ENCODE results near the gene MACF1. TPM values are rescaled to one million over a fixed set of nuclear protein-coding genes. Genes with fewer than 3 reads are reported as not detected.

The MACF1 gene
- total RNA-seq, 2 donors from 2014 or later, result 355 to 400 TPM

DNA sequence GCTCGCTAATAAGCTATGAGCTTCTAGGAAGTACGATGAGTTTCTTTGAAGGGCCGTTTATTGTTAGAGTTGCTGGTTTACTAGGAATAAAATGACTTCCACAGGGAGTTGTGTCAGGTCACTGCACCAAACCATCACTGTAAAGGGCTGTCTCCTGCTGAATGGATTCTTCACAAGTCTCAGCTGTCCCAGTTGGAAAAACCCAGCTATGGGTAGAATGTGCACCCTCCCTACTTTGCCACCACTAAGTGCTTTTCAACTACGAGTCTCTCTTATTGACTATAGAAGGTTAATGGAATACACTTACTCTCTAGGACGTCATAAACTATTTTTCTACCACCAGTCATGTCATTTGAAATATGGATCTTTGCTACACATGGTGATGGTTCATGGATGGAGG lies 192.2 kb downstream of the MACF1 start:
- Mint-ChIP-seq H3K36me3 (peaks cover 0 to 23% of the 10 kb centered on the region in 2 donors), H3K9me3 (no peaks in the 10 kb centered on the region), H3K27ac (no peak overlapping the region)
- ATAC-seq (no peak), DNase-seq (ENCODE audit: low spot score in 2 of 2) (no peak)

DNA sequence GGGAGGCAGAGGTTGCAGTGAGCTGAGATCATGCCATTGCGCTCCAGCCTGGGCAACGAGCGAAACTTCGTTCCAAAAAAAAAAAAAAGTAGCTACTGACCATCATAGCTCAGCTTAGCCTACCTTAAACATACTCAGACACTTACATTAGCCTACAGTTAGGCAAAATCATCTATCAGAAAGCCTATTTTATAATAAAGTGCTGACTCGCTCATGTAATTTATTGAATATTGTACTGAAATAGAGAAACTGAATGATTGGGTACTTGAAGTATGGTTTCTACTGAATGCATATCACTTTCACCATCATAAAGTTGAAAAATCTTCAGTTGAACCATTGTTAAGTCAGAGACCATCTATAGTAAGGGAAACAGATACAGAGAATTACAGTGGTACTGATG lies 193.0 kb downstream of the MACF1 start:
- ATAC-seq, result no peak
- H3K27ac Mint-ChIP-seq, result peak overlapping the region in 1 of 2 donors; percentile 82
- H3K36me3 Mint-ChIP-seq, result peaks cover 0 to 18% of the 10 kb centered on the region in 2 donors
- H3K9me3 Mint-ChIP-seq, result peaks cover 0 to under 1% of the 10 kb centered on the region in 2 donors
- no peak for DNase-seq (ENCODE audit: low spot score in 2 of 2)

DNA sequence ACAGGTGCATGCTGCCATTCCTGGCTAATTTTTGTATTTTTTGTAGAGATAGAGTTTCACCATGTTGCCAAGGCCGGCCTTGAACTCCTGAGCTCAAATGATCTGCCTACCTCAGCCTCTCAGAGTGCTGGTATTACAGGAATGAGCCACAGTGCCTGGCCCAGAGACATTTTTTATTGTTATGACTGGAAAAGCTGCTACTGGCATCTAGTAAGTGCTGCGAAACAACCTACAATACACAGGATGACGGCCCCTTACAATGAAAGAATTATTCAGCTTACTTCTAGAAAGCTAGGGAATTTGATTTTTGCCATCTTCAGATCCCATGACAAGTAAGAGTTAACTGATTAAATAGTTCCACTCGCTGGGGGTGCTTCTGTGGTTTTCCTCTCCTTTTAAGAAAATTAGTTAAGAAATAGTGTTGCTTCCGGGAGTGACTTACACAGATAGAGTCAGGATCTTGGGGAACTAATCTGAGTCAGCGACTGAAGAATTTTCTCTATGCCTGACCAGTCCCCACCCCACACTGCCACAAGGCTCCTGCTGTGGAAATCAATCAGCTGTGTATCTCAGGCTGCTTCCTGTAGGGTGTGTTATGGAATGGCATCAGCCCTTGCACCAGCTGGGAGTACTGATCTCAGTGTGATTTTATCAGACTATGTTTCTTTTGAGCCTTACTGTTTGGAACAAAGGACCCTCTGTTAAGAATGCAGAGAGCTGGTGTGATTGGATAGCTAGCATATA lies 194.0 kb downstream of the MACF1 start:
- peaks cover 0 to 15% of the 10 kb centered on the region in 2 donors for H3K36me3 Mint-ChIP-seq
- ATAC-seq, result peak; percentile 80 to 93

DNA sequence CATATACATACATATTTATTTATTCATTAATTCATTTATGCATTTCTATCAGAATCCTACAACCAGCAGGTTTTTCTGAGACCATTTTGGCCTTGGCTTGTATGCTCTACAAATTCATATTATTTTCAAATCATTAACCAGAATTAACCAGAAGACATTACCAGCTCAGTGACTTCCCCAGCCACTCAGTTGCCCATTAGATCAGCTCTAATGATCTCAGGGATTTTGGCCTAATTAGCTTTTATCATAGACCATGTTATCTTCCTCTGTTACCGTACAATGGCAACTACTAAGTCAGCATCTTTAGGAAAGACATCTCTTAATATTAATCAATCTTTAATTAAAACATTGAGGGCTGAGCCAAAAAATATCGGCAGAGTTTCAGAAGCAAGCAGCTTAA lies 196.6 kb downstream of the MACF1 start:
- peaks cover 0 to 5% of the 10 kb centered on the region in 2 donors for H3K9me3 Mint-ChIP-seq
- ATAC-seq, result no peak
- peaks cover 0 to 6% of the 10 kb centered on the region in 2 donors for H3K36me3 Mint-ChIP-seq
- DNase-seq (ENCODE audit: low spot score in 2 of 2), result no peak
- H3K27ac Mint-ChIP-seq, result no peak overlapping the region

More for the DNA sequence above, 194.0 kb downstream of the MACF1 start:
- Mint-ChIP-seq H3K9me3 (peaks cover 0 to 5% of the 10 kb centered on the region in 2 donors), H3K27ac (peak overlapping the region; percentile 82 to 92)
- peak; percentile 30 to 63 for DNase-seq (ENCODE audit: low spot score in 2 of 2)

DNA sequence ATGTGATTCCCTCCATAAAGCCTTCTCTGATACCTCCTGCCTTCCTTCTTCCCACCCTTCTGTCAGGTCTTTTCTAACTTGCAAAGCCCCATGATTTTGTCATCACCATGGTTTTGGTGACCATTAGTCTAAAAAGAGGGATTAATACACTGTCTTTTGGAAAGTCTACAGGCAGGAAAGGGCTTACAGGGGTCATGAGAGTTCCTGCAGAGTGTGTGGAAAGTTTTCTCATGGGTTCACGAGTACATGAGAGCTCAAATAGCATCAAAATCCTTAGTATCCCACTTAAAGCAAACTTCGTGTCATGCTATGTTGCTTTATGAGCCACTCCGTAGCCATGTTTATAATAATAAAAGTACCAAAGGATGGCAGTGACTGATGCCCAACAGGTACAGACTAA lies 200.4 kb downstream of the MACF1 start:
- Mint-ChIP-seq H3K27ac (no peak overlapping the region), H3K9me3 (peaks cover 0 to 5% of the 10 kb centered on the region in 2 donors), H3K36me3 (peaks cover 0 to 6% of the 10 kb centered on the region in 2 donors)
- no peak for DNase-seq (ENCODE audit: low spot score in 2 of 2)
- ATAC-seq, result no peak

DNA sequence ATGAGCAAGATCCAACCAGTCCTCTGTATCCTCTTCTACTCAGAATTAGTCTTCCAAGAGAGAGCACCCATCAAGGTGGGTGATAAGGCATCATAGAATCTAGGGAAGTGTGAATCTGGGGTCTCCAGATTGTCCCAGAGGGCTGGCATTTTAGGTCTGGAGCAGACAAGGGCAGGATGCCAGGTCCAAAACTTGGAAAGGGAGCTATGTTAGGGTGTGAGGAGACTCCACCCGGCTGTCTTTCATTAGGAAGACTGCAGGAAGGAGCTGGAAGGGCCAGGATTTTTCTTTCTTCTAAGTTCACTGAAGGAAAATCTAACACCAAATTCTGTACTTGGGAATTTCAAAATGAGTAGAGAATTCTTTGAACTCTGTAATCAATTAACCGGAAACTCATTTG lies 200.9 kb downstream of the MACF1 start:
- no peak for ATAC-seq
- Mint-ChIP-seq H3K27ac (peak overlapping the region in 1 of 2 donors; percentile 55), H3K36me3 (peaks cover 0 to 6% of the 10 kb centered on the region in 2 donors), H3K9me3 (peaks cover 0 to 5% of the 10 kb centered on the region in 2 donors)
- no peak for DNase-seq (ENCODE audit: low spot score in 2 of 2)

DNA sequence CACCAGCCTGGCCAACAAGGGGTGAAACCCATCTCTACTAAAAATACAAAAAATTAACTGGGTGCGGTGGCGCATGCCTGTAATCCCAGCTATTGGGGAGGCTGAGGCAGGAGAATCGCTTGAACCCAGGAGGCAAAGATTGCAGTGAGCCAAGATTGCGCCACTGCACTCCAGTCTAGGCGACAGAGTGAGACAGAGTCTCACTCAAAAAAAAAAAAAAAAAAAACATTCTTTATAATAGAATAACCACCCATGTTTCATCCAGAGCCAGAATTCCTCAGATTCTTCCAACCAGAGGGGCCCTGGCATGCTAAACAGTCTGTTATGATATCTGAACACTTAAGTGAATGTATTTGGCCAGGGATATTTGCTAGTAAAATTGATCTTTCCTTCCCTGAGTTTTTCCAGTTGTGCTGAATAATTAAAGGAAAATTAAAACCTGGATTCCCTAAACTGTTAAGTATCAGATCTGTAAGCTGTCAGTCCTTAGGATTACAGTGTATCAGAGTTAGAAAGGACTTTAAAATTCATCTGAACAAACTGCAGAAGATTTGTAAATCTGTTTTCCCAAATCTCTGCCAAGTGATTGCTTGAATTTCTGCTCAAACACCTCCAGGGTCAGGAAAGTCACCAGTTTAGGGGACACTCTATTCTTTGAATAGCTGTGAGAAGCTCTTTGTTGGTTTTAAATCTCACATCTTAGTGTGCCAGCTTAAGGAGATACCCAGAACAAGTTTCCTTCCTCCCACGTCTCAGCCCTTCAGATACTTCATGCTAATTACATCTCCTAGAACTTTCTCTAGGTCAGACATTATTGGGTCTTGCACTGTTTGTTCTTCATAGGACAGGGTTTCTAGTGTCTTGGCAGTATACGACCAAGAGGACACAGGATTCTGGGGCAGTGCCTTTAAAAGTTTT lies 202.3 kb downstream of the MACF1 start:
- no peak for ATAC-seq
- Mint-ChIP-seq H3K9me3 (peaks cover 0 to 5% of the 10 kb centered on the region in 2 donors), H3K27ac (no peak overlapping the region), H3K36me3 (peaks cover 0 to 6% of the 10 kb centered on the region in 2 donors)
- DNase-seq (ENCODE audit: low spot score in 2 of 2), result no peak

DNA sequence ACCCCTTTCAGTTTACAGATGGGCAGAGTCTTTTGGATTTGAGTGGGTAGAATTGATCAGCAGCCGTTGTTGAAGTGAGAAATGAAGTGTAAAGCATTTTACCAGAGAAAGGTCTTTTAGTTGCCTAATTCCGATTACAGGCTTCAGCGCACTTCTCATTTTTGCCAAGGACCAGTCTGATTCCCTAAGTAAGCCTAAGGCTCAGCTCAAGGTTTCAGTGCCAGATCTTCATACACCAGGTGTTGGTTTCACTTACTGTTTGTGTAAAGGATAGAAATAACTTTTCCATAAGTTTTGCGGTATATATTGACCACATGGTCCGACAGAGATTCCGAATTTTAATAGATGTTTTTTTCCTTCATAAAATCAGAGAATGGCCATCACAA lies 203.0 kb downstream of the MACF1 start:
- ATAC-seq (no peak), DNase-seq (ENCODE audit: low spot score in 2 of 2) (no peak)
- H3K27ac Mint-ChIP-seq, result peak overlapping the region in 1 of 2 donors; percentile 33
- H3K36me3 Mint-ChIP-seq, result peaks cover 0 to 5% of the 10 kb centered on the region in 2 donors
- peaks cover 0 to 4% of the 10 kb centered on the region in 2 donors for H3K9me3 Mint-ChIP-seq

DNA sequence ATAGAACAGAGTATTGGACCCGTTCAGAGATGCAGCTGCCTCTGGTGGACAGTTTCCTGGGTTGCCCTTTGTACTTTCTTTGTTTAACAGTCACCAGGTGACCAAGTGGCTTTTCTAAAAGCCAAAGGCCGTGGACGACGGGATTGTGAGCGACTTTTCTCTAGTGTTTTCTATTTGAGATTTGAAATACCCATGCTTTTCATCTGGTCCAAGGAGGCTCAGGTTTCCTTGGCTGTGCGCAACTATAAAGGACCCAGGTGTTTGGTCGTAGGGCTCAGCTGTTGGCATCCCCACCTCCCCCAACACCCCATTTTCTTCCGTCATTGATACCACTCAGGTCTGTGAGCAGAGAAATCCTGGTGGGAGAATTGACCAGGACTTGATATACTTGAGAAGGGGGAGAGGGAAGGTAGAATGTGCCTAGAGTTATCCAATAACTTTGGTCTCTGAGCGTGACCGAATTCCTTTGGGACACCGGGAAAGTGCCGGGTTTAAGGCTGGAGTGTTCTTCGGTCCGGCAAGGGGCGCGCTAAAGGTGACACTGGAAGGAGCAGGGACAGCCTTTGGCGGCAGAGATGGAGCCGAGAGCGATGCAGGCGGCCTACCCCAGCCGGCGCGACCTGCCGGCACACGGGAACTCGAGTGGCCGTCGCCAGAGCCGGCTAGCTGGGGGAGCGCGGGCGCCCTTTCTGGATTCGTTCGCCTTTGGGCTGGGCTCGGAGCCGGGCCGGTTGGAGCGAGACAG lies 203.6 kb downstream of the MACF1 start:
- Mint-ChIP-seq H3K27ac (peak overlapping the region; percentile 49 to 87), H3K9me3 (no peaks in the 10 kb centered on the region)
- DNase-seq (ENCODE audit: low spot score in 2 of 2), result no peak

DNA sequence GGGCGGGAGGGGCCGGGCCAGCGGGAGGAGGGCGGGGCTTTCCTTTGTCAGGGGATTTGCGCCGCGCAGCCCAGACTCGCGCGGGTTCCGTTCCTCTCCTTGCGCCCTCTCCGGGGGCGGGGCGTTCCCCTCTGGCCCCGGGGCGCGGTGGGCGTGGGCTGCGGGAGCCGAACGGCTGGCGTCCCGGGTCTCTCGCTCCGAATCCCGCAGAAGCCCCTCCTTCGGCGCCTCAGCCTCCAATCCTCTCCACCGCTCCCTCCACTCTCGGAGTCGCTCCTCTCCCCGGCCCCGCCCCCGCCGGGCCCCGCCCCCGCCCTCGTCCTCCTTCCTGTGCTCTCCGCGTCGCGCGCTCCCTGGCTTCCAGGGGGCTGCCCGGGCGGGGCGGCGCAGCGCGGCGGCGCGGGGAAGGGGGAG lies 204.2 kb downstream of the MACF1 start:
- no peaks in the 10 kb centered on the region for H3K36me3 Mint-ChIP-seq
- ATAC-seq (peak; percentile 81 to 83), DNase-seq (ENCODE audit: low spot score in 2 of 2) (peak; percentile 77 to 81)
- H3K27ac Mint-ChIP-seq, result no peak overlapping the region
- no peaks in the 10 kb centered on the region for H3K9me3 Mint-ChIP-seq

More for the DNA sequence above, 203.6 kb downstream of the MACF1 start:
- ATAC-seq, result no peak
- H3K36me3 Mint-ChIP-seq, result no peaks in the 10 kb centered on the region

DNA sequence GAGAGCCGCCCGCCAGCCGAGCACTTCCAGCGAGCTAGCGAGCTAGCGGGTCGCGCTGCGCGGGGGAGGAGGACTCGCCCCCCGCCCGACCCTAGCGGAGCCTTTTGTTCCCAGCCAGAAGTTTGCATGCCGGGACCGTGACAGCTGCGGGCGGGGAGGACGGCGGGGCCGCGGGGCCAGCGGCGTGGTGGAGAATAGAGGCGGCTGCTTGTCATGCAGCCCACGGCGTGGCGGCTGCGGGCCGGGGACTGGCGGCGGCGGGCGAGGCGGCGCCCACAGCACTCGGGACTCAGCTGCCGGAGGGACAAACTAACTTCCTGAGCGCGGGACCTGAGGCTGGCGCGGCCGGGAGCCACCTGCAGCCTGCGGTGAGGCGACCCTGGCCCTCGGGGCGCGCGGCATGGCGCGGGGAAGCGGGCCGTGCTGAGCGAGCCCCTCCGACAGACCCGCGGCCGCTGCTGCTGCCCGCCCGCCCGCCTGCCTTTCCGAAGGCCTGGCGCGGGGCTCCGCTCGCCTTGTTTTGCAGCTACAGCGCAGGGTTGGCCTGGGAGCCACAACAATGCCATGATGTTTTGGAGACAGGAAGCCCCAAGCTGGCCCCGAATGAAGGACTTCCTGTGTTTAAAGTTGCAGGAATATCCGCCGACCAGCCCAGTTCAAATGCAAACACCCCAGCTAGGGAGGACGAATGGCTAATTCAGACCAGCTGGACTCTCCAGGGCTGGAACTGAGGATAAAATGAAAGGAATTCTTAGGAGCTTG lies 204.7 kb downstream of the MACF1 start:
- Mint-ChIP-seq H3K36me3 (no peaks in the 10 kb centered on the region), H3K27ac (peak overlapping the region in 1 of 2 donors; percentile 79), H3K9me3 (no peaks in the 10 kb centered on the region)
- ATAC-seq (peak in 1 of 2 donors; percentile 45), DNase-seq (ENCODE audit: low spot score in 2 of 2) (peak in 1 of 2 donors; percentile 27)

DNA sequence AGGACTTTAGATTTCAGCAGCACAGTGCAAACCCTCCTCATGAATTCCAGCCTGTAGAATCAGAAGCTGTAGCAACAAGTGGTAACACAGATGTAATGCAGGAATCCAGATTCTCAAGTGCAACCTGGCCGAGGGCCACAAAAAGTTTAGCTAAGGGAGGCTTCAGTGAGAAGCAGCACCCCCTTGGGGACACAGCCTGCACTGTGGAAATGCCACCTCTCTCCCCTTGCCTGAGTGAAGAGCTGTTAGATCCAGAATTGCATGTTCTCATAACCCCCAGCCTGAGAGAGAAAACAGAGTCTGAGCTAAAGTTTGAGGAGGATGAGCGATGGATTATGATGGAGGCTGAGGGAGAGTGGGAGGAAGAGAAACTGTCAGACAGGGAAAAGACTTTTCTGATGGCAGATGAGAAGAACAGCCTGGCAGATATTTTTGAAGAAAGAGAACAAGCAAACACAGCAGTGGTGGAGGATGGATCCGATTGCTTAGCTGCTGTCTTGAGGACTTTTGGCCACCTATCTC lies 206.5 kb downstream of the MACF1 start:
- Mint-ChIP-seq H3K36me3 (no peaks in the 10 kb centered on the region), H3K27ac (peak overlapping the region in 1 of 2 donors; percentile 62), H3K9me3 (no peaks in the 10 kb centered on the region)
- ATAC-seq (peak in 1 of 2 donors; percentile 44), DNase-seq (ENCODE audit: low spot score in 2 of 2) (peak in 1 of 2 donors; percentile 66)

DNA sequence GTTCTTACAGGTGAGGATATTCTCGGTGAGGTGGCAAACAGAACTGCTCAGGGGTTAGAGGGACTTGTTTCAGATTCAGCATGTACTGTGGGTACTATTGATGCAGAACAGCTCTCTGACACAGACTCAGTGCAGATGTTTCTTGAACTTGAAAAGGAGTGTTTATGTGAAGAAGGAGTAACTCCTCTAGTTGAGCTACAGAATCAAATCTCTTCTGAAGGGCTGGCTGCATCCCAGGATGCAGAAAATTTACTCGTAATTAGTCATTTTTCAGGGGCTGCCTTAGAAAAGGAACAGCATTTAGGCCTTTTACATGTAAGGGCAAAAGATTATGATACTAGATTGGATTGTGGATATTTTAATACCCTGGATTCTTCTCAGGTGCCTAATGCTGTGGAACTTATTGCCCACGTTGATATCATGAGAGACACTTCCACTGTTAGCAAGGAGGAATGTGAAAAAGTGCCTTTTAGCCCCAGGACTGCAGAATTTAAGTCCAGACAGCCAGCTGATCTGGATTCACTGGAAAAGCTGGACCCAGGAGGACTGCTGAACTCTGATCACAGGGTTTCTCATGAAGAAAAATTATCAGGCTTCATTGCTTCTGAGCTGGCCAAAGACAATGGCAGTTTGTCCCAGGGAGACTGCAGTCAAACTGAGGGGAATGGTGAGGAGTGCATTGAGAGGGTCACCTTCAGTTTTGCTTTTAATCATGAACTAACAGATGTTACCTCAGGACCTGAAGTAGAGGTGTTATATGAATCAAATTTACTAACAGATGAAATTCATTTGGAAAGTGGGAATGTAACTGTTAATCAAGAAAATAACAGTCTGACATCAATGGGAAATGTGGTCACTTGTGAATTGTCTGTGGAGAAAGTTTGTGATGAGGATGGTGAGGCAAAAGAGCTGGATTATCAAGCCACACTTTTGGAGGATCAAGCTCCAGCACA lies 207.3 kb downstream of the MACF1 start:
- Mint-ChIP-seq H3K9me3 (no peaks in the 10 kb centered on the region), H3K36me3 (no peaks in the 10 kb centered on the region), H3K27ac (peak overlapping the region in 1 of 2 donors; percentile 75)
- DNase-seq (ENCODE audit: low spot score in 2 of 2), result no peak
- ATAC-seq, result peak in 1 of 2 donors; percentile 34

DNA sequence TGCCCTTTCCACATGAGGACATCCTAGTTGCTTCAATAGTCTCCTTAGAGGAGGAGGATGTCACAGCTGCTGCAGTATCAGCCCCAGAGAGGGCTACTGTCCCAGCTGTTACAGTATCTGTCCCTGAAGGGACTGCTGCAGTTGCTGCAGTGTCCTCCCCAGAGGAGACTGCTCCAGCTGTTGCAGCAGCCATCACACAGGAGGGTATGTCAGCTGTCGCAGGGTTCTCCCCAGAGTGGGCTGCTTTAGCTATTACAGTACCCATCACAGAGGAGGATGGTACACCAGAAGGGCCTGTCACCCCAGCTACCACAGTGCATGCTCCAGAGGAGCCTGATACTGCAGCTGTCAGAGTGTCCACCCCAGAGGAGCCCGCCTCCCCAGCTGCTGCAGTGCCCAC lies 208.4 kb downstream of the MACF1 start:
- Mint-ChIP-seq H3K27ac (no peak overlapping the region), H3K36me3 (peaks cover 0 to under 1% of the 10 kb centered on the region in 2 donors)

More for the DNA sequence above, 208.4 kb downstream of the MACF1 start:
- no peak for ATAC-seq
- no peak for DNase-seq (ENCODE audit: low spot score in 2 of 2)
- H3K9me3 Mint-ChIP-seq, result no peaks in the 10 kb centered on the region
